Spinal cord (tissue), 10 donors: Measurements from ENCODE around the gene KLHDC10. TPM values are rescaled to one million over a fixed set of nuclear protein-coding genes. Genes with fewer than 3 reads are reported as not detected.
"Not testable (repeated sequence)": the region's sequence is repeated elsewhere in the genome, so short reads cannot be mapped to it uniquely, and the experiment has no call there.

Experiments
- DNase-seq, 6 donors: peaks; one replicate each; pipeline versions ENCODE4 v3.0.0 to v3.0.0-alpha.2; 2013 to 2015; ENCODE audit warnings: low spot score in 6 of 6, low read depth in 4 of 6
- H3K27ac ChIP-seq: one replicate; pipeline ENCODE4 v1.5.1; 2013; ENCODE audit warnings: low read depth, low read length, control low read depth
- H3K27me3 ChIP-seq: one replicate; pipeline ENCODE4 v1.6.1; 2013; ENCODE audit warnings: low read length; ENCODE audit not compliant: control insufficient read depth, insufficient read depth
- H3K36me3 ChIP-seq: one replicate; pipeline ENCODE4 v1.6.1; 2013; ENCODE audit warnings: low read length; ENCODE audit not compliant: control insufficient read depth, insufficient read depth
- H3K4me1 ChIP-seq: one replicate; pipeline ENCODE4 v1.6.1; 2013; ENCODE audit warnings: low read length; ENCODE audit not compliant: control insufficient read depth, insufficient read depth
- H3K4me3 ChIP-seq: one replicate; pipeline ENCODE4 v1.5.1; 2013; ENCODE audit warnings: low read depth, low read length, control low read depth
- H3K9me3 ChIP-seq: one replicate; pipeline ENCODE4 v1.6.1; 2013; ENCODE audit warnings: low read length; ENCODE audit not compliant: control insufficient read depth, insufficient read depth
- WGBS: methylation state at CpG from one replicate; pipeline ENCODE4 v1.1.5; 2013; ENCODE audit warnings: missing lambda C conversion rate; ENCODE audit not compliant: insufficient coverage; 5-methylcytosine and 5-hydroxymethylcytosine counted together
- polyA plus RNA-seq, 2 donors: library from polyadenylated mRNA; unstranded; fragments of 120-200 nt; gene quantifications; one replicate each; pipeline ENCODE4 v1.2.1, GENCODE V29; 2013; ENCODE audit not compliant: insufficient read length in 2 of 2
- total RNA-seq, 2 donors: library from RNA; depleted of rRNA in 1 of 2; stranded (reverse); fragments of 120-200 nt in 1 of 2; fragments of >200 nt in 1 of 2; gene quantifications; one replicate each; pipeline versions ENCODE4 v1.2.3 to v1.2.4, GENCODE V29; 2013 to 2014
- donor health status: healthy.

Gene KLHDC10
- total and polyA plus RNA-seq, 4 donors: 40.8 to 77.3 (median 45.0) TPM

DNA sequence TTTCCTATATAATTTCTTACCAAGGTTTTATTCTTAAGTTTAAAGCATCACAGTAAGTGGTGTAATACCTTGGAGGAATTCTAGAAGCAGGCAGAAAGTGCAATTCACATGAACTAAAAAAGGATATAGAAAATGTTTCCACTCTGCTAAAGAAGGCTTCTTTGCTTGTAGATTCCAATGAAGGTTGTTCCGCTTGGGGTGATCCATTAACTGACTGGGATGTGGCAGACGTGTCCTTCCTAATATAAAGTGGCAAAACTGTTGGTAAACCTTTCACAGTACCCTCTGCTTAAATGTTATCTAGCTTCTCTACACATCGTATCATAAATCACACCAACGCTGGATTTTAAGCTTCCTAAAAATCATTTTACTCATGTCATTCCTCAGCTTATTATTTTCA is 21.4 kb upstream of the KLHDC10 start:
- Histone ChIP-seq H3K27ac (no peak overlapping the region), H3K4me1 (peaks cover 15% of the 10 kb centered on the region), H3K4me3 (no peak overlapping the region), H3K27me3 (no peaks in the 10 kb centered on the region), H3K36me3 (peaks cover 10% of the 10 kb centered on the region), H3K9me3 (no peaks in the 10 kb centered on the region)
- no peak for DNase-seq
- WGBS: no CpG with 5 or more reads among the region's 4 CpGs

DNA sequence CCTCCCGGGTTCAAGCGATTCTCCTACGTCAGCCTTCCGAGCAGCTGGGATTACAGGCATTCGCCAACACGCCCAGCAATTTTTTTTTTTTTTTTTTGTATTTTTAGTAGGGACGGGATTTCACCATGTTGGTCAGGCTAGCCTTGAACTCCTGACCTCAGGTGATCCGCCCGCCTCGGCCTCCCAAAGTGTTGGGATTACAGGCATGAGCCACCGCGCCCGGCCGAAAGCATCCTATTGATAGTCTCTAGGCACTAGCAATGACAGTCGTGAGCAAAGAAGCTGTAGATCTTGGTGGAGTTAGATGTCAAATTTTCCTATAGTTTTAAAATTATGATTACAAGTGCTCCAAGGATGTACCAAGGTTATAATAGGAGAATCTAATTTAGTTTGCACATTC is 18.1 kb upstream of the KLHDC10 start:
- H3K27ac ChIP-seq, H3K9me3 ChIP-seq, DNase-seq, H3K4me3 ChIP-seq, H3K27me3 ChIP-seq, H3K36me3 ChIP-seq: not testable (repeated sequence)
- peaks cover 15% of the 10 kb centered on the region for H3K4me1 ChIP-seq
- 100% methylated on average over 4 of the region's 15 CpGs for WGBS

DNA sequence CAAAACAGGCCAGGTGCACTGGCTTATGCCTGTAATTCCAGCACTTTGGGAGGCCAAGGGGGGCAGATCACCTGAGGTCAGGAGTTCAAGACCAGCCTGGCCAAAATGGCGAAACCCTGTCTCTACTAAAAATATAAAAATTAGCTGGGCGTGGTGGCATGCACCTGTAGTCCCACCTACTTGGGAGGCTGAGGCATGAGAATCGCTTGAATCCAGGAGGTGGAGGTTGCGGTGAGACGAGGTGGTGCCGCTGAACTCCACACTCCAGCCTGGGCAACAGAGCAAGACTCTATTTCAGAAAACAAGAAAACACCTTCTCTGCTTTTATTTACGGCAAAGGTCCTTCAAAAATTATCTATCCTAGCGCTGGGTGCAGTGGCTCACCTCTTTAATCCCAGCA is 15.1 kb upstream of the KLHDC10 start:
- not testable (repeated sequence) for H3K36me3 ChIP-seq, H3K9me3 ChIP-seq, H3K27ac ChIP-seq, H3K4me1 ChIP-seq, DNase-seq, H3K4me3 ChIP-seq, H3K27me3 ChIP-seq
- 93% methylated on average over 4 of the region's 8 CpGs for WGBS

DNA sequence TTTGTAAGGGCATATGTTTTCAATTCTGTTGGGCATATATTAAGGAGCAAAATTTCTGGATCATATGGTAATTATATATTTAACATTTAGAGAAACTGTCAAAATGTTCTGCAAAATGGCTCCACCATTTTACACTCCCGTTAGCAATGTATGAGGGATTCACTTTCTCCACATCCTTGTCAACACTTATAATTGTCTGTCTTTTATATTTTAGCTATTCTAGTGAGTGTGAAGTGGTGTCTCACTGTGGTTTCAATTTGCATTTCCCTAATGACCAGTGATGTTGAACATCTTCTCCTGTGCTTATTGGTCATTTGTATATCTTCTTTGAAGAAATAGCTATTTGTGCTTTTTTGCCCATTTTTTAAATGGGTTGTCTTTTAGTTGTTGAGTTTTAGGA is 8.1 kb upstream of the KLHDC10 start:
- Histone ChIP-seq H3K4me3 (no peak overlapping the region), H3K27me3 (no peaks in the 10 kb centered on the region), H3K4me1 (no peaks in the 10 kb centered on the region), H3K9me3 (no peaks in the 10 kb centered on the region), H3K36me3 (no peaks in the 10 kb centered on the region), H3K27ac (no peak overlapping the region)
- no CpG with 5 or more reads among the region's 1 CpG for WGBS
- DNase-seq: no peak

- WGBS: no CpG with 5 or more reads among the region's 2 CpGs
- H3K9me3 ChIP-seq: no peaks in the 10 kb centered on the region
- H3K36me3 ChIP-seq: no peaks in the 10 kb centered on the region
- peak in 2 of 6 donors; percentile 23 to 28 for DNase-seq
- no peak overlapping the region for H3K27ac ChIP-seq
- no peak overlapping the region for H3K4me3 ChIP-seq
- no peaks in the 10 kb centered on the region for H3K27me3 ChIP-seq
- H3K4me1 ChIP-seq: no peaks in the 10 kb centered on the region
Observed at GRCh38 chr7:130063036-130063435, 7.3 kb upstream of the KLHDC10 start.

DNA sequence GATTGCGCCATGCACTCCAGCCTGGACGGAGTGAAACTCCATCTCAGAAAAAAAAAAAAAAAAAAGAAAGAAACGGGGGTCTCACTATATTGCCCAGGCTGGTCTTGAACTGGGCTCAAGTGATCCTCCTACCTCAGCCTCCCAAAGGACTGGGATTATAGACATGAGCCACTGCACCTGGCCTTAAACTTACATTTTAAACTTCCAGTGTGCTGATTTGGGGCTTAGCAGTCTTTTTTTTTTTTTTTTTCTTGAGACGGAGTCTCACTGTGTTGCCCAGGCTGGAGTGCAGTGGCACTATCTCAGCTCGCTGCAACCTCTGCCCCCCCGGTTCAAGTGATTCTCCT is 5.8 kb upstream of the KLHDC10 start:
- not testable (repeated sequence) for H3K27me3 ChIP-seq, H3K27ac ChIP-seq, DNase-seq, H3K36me3 ChIP-seq, H3K4me1 ChIP-seq, H3K4me3 ChIP-seq, H3K9me3 ChIP-seq
- WGBS: 93% methylated on average over 5 of the region's 6 CpGs

GRCh38 chr7:130065500-130066152 is 4.7 kb upstream of the KLHDC10 start:
- DNase-seq: no peak
- H3K4me1 ChIP-seq: no peaks in the 10 kb centered on the region

GRCh38 chr7:130069179-130069977 is 956 bp upstream of the KLHDC10 start:
- Histone ChIP-seq H3K27ac (peak overlapping the region; percentile 92), H3K27me3 (no peaks in the 10 kb centered on the region), H3K9me3 (no peaks in the 10 kb centered on the region), H3K4me3 (peak overlapping the region; percentile 79), H3K4me1 (peaks cover 6% of the 10 kb centered on the region), H3K36me3 (no peaks in the 10 kb centered on the region)
- WGBS: 50% methylated on average over 2 of the region's 7 CpGs
- no peak for DNase-seq

More at GRCh38 chr7:130065500-130066152, 4.7 kb upstream of the KLHDC10 start:
- H3K9me3 ChIP-seq: no peaks in the 10 kb centered on the region
- no peak overlapping the region for H3K27ac ChIP-seq
- H3K4me3 ChIP-seq: no peak overlapping the region
- H3K36me3 ChIP-seq: no peaks in the 10 kb centered on the region
- 94% methylated on average over 2 of the region's 6 CpGs for WGBS
- no peaks in the 10 kb centered on the region for H3K27me3 ChIP-seq

GRCh38 chr7:130070861-130071622 is 708 bp downstream of the KLHDC10 start:
- H3K27me3 ChIP-seq: no peaks in the 10 kb centered on the region
- H3K4me1 ChIP-seq: peaks cover 13% of the 10 kb centered on the region
- peak overlapping the region; percentile 92 for H3K27ac ChIP-seq
- WGBS: 0% methylated on average over 7 of the region's 10 CpGs
- peak in 3 of 6 donors; percentile 15 to 49 (median 41) for DNase-seq
- H3K9me3 ChIP-seq: no peaks in the 10 kb centered on the region
- H3K4me3 ChIP-seq: peak overlapping the region; percentile 79
- H3K36me3 ChIP-seq: no peaks in the 10 kb centered on the region
